ENCODE data around the gene GFAP. TPM values are rescaled to one million over a fixed set of nuclear protein-coding genes. Genes with fewer than 3 reads are reported as not detected.

GFAP gene
- total and polyA plus RNA-seq, 12 donors: 0.39 to 9.1 (median 1.4) TPM; not detected in 1

DNA sequence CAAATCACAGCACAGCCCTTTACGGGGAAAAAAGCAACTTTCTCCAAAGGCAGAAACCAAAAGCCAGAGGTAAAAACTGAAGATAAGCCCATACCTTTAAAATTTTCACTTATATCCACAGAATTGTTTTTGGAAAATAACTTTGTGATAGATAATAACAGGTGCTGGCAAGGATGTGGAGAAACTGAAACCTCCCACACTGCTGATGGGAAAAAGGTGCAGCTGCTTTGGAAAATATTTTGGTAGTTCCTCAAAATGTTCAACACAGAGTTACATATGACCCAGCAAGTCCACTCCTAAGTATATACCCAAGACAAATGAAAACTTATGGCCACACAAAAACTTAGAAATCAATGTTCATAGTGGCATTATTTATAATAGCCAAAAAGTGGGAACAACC, 28.3 kb downstream of the GFAP start:
- H3K9me3 ChIP-seq (replicated peaks in 1 of 3): no peaks in the 10 kb centered on the region
- H3K27me3 ChIP-seq: no peaks in the 10 kb centered on the region
- H3K4me1 ChIP-seq (replicated peaks in 1 of 2): peaks cover 25 to 32% of the 10 kb centered on the region in 2 donors
- intact Hi-C loops (cut with DNase I): no loop called here
- TF ChIP-seq POLR2A (IDR thresholded peaks at IDR 0.05) (no peak), CTCF (IDR thresholded peaks at IDR 0.05) (no peak)
- H3K4me3 ChIP-seq: no peak overlapping the region
- DNase-seq: no peak
- H3K36me3 ChIP-seq (replicated peaks in 1 of 2): peaks cover 0 to 64% of the 10 kb centered on the region in 2 donors
- WGBS, 4 donors: 91 to 100% (median 95%) methylated on average over 1 of the region's 1 CpG
- H3K27ac ChIP-seq: no peak overlapping the region

DNA sequence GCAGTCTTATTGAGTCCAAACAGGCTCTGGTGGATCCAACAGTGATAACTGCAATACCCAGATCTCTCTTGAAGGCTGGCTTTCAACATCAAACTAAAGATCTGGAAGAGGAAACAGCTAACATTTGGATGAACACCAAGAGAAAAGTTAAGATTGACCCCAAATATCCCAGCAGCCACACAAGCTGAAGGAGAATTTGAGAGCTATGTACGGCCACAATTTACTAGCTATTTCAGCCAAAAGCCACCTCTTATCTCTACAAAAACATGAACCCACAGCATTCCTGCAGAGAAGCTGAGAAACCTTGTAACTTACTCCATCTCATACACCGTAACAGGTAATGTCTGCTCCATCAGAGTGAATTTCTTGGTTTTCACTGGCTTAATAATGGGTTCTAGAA, 30.4 kb downstream of the GFAP start:
- DNase-seq: no peak
- no peaks in the 10 kb centered on the region for H3K27me3 ChIP-seq
- no peak for TF ChIP-seq CTCF (IDR thresholded peaks at IDR 0.05)
- peaks cover 0 to 72% of the 10 kb centered on the region in 2 donors for H3K36me3 ChIP-seq (replicated peaks in 1 of 2)
- intact Hi-C loops (cut with DNase I): no loop called here
- H3K27ac ChIP-seq: peak overlapping the region in 1 of 5 donors; percentile 2
- no peaks in the 10 kb centered on the region for H3K9me3 ChIP-seq (replicated peaks in 1 of 3)
- H3K4me1 ChIP-seq (replicated peaks in 1 of 2): peaks cover 25 to 39% of the 10 kb centered on the region in 2 donors
- no peak overlapping the region for H3K4me3 ChIP-seq
- WGBS, 4 donors: 49 to 65% (median 56%) methylated on average over 2 of the region's 2 CpGs

GRCh38 chr17:44881145-44881544, 34.2 kb downstream of the GFAP start:
- intact Hi-C loops (cut with DNase I): no loop called here
- H3K27ac ChIP-seq: no peak overlapping the region
- H3K27me3 ChIP-seq: no peaks in the 10 kb centered on the region
- peaks cover 0 to 93% of the 10 kb centered on the region in 2 donors for H3K36me3 ChIP-seq (replicated peaks in 1 of 2)
- WGBS, 4 donors: 86 to 94% (median 91%) methylated on average over 4 of the region's 4 CpGs
- no peaks in the 10 kb centered on the region for H3K9me3 ChIP-seq (replicated peaks in 1 of 3)
- DNase-seq: no peak
- TF ChIP-seq POLR2A (IDR thresholded peaks at IDR 0.05) (no peak), CTCF (IDR thresholded peaks at IDR 0.05) (no peak)
- H3K4me1 ChIP-seq (replicated peaks in 1 of 2): peaks cover 10 to 20% of the 10 kb centered on the region in 2 donors
- no peak overlapping the region for H3K4me3 ChIP-seq

DNA sequence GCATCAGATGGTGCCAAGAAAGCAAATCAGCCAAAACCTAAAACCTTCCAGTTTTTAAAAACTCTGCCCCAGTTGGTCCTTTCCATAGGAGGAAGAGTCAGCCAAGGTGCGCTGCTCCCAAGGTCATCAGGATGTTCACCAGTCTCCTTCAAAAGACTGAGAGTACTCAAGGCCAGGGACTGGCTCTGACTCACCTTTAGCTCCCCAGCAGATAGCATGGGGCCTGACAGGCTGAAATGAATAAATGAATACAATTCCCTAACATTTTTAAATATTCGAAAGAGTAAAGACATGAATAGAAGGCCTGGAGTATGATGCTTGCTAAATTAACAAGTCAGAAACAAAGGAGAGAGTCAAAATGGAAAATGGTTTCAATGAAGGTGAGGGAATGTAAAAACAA, 35.2 kb downstream of the GFAP start:
- intact Hi-C loops (cut with DNase I): no loop called here
- Histone ChIP-seq H3K4me1 (replicated peaks in 1 of 2) (peaks cover 6 to 18% of the 10 kb centered on the region in 2 donors), H3K27ac (peak overlapping the region in 2 of 5 donors; percentile 3 to 42), H3K36me3 (replicated peaks in 1 of 2) (peaks cover 0 to 93% of the 10 kb centered on the region in 2 donors), H3K9me3 (replicated peaks in 1 of 3) (no peaks in the 10 kb centered on the region), H3K4me3 (no peak overlapping the region), H3K27me3 (no peaks in the 10 kb centered on the region)
- 42 to 63% (median 52%) methylated on average over 2 of the region's 2 CpGs for WGBS, 4 donors
- DNase-seq: peak in 4 of 7 donors; percentile 31 to 52 (median 37)
- no peak for TF ChIP-seq POLR2A (IDR thresholded peaks at IDR 0.05)
- no peak for TF ChIP-seq CTCF (IDR thresholded peaks at IDR 0.05)
